Activated T-helper 1 cell treated with anti-CD3 and anti-CD28 coated beads, Interleukin-2, amount 50 U/mL, for 16 hours (primary cell): ENCODE results near the gene MMAA.
"Not testable (repeated sequence)": the region's sequence is repeated elsewhere in the genome, so short reads cannot be mapped to it uniquely, and the experiment has no call there.

Experiments used
- DNase-seq, 2 donors: peaks; one replicate each; pipeline ENCODE4 v3.0.0-alpha.2; 2020; ENCODE audit warnings: low read depth in 1 of 2, low spot score in 1 of 2

The MMAA gene

DNA sequence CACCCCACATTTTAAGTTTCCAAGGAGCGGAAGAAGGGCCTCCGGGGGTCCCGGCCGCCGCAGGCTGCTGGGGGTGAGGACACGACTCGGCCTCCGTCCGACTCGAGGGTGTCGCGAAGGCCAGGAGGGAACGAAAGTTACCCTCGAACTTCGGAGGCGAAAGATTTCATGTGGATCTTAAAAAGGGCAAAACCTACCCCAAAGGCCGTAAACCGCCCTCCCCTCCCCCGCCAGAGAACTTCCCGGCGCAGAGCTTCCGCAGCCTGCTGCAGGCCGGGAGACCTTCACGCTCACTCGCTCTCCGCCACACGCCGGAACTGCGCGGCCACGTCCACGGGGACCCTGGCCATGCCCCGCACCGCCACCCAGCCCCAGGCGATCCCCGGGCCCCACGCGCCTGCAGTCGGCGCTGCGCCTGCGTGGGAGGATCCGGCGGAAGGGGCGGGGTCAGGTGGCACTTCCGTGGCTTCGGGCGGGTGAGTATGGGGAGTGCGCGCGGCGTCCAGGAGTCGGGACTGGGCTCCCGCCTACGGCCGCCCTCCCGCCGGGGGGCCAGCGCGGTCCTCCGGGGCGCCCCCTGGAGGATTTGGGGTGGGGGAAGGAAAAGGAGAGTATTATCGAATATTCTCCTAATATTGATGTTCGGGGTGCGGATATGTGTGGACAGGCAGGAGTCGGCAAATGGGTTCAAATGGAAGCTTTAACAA is at the start of gene MMAA:
Gene MMAA (plus strand): TSS at position 454 of the 707 bp plus-strand sequence. CDS start 19,755 bp downstream, outside the sequence.
- DNase-seq, result peak; percentile 91 to 93

DNA sequence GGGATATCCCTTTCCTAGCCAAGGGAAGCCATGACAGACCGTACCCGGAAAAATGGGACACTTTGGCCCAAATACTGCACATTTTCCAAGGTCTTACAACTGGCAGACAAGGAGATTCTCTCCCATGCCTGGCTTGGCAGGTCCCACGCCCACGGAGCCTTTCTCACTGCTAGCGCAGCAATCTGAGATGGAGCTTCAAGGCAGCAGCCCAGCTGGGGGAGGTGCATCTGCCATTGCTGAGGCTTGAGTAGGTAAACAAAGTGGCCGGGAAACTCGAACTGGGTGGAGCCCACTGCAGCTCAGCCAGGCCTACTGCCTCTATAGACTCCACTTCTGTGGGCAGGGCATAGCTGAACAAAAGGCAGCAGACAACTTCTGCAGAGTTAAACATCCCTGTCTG is 44.6 kb upstream of the MMAA start:
- DNase-seq, result not testable (repeated sequence)

DNA sequence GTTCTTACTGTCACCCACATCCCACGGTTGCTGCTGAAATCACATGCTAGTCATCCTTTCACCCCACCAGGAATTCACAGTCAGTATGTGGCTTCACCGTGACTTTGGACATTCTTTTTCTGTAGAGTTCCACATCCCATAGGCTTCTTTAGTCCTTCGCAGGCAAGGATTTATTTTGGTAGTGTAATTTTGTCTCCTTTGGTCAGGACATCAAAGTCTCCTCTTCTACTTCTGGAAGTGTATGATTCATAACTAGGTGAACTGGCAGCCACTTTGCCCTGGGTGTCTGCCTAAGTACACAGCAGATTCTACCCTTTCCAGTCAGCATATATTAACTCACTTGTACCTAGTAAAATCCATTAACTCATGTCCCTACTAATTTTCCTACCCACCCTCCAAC is 38.3 kb upstream of the MMAA start:
- DNase-seq, result no peak

DNA sequence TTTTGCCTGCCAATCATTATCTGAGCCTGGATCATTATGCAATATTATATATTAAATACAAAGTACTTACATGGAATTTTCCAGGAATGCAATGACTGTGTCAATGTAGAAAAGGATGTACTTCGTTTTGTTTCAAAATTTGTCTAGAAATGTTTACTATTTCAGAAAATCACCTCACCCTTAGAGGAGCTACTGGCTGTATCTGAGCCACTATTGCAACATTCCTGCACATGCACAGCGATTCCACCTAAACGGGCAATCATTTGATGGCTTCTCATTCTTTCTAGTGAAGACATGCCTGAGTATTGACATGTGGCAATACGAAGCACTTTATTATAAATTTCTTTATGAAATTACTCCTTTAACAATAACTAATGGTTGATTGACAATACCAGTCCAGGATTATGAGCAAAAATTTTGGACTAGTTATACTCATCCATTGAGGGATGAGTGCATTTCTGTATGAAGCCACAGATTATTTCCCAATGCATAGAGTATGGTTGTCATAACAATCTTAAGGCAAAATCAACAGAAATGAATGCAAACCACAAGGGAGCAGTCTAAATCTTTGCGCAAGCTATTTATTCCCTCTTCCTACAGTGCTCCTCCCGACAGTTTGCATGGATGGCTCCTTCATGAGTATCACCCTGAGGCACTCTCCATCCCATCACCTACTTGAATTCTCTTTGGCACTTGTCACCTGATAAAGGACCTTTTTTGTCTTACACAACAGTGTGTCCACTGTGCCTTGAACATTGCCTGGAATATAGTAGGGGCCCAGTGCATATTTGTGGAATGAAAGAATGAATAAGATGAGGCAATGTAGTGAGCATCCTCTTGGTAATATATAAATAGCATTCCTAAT is 35.8 kb upstream of the MMAA start:
- DNase-seq, result no peak

DNA sequence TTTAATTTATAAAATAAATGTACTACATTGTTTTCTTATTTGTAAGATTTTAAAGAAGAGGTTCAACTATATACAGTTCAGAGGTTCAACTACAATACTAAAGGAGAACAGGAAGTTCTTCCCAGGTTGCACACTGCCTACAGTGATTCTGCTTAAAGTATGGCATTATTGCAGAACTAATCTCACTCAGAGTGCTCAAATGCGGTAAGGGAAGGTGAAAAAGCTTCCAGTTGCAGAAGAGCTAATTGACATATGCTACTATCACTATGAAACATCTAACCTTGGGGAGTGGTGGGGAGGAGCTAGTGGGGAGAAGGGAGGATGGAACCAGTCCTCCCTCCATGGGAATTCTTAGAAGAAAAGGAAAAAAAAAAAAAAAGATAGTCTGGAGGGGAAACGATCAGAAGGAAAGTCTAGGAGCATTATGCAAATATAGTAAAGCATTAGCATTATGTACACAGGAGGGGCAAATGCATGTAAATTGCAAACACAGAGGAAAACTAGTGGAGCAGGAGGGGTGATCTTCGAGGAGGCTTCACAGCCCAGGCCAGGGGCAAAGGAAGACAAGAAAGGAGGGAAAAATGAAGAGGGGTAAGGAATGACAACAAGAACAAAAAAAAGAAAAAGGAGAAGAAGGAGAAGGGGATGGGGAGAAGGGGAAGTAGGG is 32.0 kb upstream of the MMAA start:
- DNase-seq, result no peak

DNA sequence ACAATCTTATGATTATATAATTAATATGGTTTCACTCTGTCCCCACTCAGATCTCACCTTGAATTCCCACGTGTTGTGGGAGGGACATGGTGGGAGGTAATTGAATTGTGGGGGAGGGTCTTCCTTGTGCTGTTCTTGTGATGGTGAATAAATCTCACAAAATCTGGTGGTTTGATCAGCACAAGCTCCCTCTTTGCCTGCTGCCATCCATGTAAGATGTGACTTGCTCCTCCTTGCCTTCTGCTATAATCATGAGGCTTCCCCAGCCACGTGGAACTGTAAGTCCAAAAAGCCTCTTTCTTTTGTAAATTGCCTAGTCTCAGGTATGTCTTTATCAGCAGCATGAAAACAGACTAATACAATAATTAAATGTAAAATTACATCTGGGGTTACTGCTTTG is 29.8 kb upstream of the MMAA start:
- not testable (repeated sequence) for DNase-seq

DNA sequence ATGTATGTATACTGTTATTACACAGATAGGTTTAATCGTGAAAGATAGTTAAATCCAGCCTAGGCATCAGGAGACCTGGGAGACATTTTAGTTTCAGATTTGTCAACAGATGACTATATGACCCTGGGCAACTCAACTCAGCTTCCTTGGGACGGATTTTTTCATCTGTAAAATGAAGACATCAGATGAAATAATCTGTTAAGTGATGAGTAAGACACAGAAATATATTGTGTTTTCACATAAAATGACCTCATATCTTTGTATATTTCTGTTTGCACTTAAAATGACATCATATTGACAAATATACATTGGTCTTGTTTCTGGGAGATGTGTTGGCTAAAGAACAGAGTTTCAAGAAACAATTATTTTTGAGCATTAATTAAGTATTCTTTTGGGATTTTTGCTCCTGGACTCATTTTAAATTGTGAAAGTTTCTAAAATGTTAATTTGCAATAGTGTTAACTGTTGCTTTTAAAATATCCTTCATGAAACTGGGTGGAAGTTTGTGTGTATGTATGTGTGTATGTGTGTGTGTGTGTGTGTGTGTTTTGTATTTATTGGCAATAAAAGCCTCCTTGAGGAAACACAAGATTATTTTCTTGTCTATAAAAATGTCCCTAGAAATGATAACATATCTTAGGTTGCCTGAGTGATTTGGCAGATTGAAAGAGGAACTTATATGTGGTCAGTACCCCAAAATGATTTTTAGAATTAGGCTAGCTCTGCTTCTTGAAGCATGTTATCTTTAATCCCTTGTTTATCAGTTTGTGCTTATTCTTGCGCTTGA is 29.1 kb upstream of the MMAA start:
- DNase-seq, result no peak

DNA sequence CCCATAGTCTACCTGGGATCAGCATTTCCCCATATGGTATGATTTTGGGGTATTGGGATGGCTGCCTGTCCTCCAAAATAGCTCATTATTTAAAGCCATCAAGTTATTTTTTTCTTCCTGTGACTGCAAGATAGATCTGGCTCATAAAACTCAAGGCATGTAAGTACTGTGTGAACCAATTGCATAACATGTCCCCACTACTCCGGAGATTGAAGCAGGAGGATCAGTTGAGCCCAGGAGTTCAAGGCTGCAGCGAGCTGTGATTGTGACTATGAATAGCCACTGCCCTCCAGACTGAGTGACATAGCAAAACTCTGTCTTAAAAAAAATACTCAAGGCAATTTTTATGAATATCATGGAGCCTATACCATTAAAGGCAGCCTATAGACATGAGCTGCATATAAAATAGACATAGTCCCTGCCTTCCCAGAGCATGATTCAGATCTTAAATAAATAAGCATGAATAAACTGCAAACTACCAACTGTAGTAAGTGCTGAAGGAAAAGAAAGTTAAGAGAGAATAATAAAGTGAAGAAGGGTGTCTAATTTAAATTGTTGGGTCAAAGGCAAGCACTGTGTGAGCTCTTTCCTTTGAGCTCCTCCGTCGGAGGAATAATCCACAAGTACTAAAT is 16.9 kb upstream of the MMAA start:
- no peak for DNase-seq

DNA sequence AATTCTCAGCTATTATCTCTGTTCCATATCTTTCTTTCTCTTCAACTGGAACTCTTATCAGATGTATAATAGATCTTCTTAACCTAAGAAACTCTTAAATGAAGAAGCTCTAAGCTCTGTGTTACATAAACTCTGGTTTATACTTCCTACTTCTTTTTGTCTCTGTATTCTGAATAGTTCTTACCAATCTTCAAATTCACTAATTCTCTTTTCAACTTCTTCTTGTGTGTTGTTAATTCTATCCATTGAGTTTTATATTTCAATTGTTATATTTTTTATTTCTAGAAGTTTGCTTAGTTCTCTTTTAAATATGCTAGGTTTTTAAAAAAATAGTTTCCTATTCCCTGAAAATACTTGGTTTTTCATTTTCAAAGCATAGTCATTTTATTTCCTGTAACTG is 13.2 kb upstream of the MMAA start:
- DNase-seq, result no peak

DNA sequence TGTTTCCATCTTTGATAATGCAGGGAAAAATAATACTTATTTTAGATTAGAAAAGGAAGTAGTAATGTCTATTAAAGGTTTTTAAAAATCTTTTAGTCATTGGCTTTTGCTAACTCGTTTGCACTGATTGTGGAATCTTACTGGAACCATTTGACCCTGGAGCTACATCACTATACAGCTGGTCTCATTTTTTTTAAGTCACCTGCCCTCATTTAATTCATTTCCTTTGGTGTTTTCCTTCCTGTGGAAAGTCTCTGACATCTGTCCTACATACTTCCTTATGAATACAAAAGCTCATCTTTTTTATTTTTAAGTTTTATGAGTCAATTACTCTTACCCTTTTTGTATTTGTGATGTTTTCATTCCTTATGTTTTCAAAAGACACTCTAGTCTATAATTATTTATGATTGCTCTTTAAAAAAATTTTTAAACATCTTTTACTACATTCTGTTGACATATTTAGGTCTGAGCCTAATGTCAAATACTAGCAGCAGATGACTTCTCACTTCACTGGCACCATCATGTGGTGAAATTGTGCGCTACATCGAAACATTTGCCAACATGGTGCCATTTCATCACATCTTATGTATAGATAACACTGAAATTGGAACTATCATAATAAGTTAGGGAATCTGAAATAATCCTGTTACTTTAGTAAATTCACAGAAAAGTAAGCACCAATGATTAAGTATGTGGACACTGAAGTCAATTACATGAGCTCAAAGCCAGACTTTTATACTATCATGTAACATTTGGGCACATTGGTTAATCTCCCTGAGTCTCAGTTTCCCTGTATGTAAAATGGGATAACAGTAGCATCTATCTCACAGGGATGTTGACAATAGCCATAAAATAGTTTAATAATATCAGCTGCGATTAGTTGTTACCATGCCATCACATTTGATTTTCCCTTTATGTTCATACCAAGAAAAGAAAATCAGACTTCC is 9.4 kb upstream of the MMAA start:
- DNase-seq, result peak in 1 of 2 donors; percentile 39

DNA sequence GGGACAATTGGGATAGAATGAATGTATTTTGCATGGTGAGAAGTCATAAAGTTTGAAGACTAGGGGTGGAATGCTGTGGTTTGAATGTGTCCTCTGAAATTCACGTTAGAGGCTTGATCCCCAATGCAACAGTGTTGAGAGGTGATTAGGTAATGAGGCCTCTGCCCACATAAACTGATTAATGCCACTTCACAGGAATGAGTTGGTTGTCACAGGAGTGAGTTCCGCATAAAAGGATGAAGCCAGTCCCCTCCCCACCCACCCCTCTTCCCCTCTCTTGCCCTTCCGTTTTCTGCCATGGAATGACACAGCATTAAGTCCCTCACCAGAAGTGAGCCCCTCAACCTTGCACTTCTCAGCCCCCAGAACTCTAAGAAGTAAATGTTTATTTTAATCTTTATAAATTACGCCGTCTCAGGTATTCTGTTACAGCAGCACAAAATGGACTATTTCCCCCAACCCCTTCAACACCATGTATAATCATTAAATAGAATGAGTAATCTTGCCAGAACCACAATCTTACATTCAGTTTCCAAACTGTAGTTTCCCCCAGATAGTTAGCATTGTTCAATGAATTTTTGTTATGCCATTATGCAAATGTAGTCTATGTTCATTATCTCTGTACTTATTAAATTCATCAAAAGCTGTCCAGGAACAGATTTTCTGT is 5.5 kb upstream of the MMAA start:
- no peak for DNase-seq

DNA sequence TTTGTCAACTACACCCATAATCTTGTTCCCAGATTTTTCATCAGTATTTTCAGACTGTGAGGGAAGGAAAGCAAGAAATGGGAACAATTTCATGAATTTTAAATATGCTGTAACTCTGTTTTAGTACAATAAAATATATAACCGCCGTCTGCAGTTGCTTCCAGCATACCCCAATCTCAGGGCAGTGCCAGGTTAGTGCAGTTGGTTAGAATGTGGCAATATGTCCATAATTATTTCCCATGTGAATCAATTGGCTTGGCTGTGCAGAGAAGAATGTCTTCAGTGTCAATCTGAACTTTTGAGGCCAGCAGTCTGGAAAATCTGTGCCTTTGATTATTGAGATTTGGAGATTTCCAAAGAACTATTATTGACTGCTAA is 5.0 kb upstream of the MMAA start:
- no peak for DNase-seq

DNA sequence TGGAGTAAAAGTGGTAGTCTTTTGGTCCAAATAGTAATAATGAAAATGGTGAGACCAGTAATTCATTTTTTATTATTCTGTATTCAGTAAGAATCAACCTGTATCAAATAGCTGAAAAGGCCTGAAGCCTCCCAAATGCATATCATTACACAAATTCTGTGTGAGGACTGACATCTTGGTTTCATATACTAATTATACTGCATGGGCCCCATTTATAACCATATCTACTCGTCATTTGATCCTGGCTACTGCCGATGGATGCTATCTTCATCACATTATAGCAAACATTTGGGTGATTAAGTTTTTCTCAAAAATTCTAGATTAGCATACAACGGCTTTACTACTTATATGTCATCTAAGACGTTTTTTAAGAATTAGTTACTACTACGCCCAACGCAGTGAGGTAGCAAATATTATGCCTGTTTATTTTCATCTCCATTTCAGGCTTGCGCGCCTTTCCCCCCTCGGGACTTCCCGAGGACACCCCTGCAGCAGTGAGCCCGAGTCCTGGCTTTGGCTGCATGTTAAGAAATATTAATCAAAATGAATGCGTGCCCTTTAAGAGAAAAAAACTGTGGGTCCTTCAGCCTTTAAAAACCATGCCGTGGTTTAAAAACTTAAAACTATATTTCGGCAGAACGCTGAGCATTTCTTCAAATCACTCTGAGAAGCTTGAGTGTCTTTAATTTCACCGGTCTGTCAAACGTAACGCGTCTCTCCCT is 814 bp upstream of the MMAA start:
- DNase-seq, result no peak

DNA sequence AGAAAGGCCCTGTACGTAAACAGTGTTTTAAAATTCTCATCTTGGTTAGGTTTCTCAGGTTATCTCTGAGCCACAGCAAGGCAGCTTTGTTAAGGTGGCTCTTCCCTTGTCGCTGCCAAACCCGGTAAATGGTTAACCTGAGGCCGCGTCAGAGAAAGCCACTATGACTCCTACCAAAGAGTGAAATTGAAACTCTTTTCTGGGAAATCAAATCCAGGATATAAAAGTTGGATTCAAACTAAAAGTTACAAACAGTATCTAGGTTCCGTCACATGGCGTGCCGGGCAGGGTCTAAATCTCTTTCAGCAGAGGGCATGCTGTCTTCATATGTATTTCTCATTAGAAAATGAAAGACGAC is 433 bp downstream of the MMAA start:
- DNase-seq, result peak in 1 of 2 donors; percentile 15

DNA sequence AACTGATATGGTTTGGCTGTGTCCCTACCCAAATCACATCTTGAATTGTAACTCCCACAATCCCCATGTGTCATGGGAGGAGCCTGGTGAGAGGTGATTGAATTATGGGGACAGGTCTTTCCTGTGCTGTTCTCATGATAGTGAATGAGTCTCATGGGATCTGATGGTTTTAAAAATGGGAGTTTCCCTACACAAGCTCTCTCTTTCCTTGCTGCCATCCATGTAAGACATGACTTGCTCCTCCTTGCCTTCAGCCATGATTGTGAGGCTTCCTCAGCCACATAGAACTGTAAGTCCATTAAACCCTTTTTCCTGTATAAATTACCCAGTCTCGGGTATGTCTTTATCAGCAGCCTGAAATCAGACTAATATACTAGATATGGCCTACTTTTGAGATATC is 2.9 kb downstream of the MMAA start:
- DNase-seq, result not testable (repeated sequence)

DNA sequence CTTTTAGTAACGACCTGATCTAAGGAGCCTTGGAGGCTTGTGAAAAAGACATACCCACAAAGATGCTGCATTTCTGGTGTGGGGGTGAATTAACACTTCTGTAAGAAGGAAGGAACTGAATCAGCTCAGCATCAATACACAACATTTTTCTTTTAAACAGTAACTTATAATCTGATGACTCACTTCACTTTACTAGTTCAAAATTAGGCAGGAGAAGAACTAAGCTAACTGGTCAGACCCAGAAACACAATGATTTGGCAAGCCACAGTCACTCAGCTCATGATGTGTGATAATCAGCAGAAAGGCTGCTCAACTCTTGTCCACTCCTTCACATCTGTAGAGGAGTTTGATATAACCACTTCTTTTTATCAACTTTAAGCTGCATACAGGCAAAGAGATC is 4.6 kb downstream of the MMAA start:
- no peak for DNase-seq

DNA sequence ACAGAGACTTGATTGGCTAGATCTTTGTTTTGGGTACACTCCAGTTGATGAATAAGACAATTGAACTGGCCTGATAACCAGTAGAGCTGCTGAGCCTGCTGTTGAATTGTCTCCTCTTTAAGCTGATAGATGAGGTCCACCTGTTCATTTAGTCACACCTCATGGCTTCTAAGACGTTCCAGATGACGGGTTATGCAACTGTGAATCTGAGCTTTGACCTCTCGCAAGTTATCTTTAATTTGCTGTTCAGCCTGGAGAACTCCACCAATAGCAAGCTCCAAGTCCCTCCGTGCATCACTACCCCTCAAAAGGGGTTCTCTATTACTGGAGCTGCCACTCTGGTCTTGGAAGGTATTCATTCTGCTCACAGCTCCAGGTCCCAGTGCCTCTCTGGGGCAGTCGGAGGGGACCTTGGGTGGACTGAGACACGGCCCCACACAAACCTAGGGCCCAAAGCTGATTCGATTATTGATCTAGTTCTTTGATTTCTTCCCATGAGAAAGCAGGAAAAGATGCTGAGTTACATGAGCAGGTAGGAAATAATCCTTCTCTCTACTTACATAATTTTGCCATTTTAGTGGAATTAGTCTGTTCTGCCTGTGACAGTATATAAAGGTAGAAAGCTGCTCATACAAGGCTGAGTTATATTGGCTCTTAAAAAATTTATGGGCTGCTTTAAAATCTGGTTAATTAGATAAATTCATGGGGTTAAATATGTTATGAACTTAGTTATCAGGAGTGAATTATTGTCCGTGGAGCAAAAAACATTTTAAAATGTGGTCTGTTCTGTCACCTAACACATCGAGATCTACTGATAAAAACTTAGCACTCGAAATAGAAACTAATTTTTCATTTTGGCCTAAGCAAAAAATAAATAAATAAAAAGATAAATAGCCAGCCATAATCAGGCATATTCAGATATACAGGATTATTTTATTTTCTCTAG is 6.8 kb downstream of the MMAA start:
- DNase-seq, result no peak
